ES-I3 (cell line): ENCODE measurements around the gene GPR149.
"Not testable (repeated sequence)": the region's sequence is repeated elsewhere in the genome, so short reads cannot be mapped to it uniquely, and the experiment has no call there.

Experiments used
- H3K36me3 ChIP-seq: 2 replicates; pipeline ENCODE4 v1.6.1; 2013; ENCODE audit warnings: mild to moderate bottlenecking, low read length, control low read depth, moderate library complexity; ENCODE audit not compliant: insufficient read depth
- H3K4me1 ChIP-seq: 2 replicates; pipeline ENCODE4 v1.6.1; 2013; ENCODE audit warnings: mild to moderate bottlenecking, control low read depth, low read length; ENCODE audit not compliant: insufficient read depth
- H3K9ac ChIP-seq: 2 replicates; pipeline ENCODE4 v1.6.1; 2013; ENCODE audit warnings: low read depth, mild to moderate bottlenecking, low read length, moderate library complexity
- H3K9me3 ChIP-seq: 2 replicates; pipeline ENCODE4 v1.6.1; 2013; ENCODE audit warnings: mild to moderate bottlenecking, low read length, moderate library complexity; ENCODE audit not compliant: control insufficient read depth, insufficient read depth

Gene GPR149, protein sequence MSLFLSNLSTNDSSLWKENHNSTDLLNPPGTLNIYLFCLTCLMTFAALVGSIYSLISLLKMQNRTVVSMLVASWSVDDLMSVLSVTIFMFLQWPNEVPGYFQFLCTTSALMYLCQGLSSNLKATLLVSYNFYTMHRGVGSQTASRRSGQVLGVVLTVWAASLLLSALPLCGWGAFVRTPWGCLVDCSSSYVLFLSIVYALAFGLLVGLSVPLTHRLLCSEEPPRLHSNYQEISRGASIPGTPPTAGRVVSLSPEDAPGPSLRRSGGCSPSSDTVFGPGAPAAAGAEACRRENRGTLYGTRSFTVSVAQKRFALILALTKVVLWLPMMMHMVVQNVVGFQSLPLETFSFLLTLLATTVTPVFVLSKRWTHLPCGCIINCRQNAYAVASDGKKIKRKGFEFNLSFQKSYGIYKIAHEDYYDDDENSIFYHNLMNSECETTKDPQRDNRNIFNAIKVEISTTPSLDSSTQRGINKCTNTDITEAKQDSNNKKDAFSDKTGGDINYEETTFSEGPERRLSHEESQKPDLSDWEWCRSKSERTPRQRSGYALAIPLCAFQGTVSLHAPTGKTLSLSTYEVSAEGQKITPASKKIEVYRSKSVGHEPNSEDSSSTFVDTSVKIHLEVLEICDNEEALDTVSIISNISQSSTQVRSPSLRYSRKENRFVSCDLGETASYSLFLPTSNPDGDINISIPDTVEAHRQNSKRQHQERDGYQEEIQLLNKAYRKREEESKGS

DNA sequence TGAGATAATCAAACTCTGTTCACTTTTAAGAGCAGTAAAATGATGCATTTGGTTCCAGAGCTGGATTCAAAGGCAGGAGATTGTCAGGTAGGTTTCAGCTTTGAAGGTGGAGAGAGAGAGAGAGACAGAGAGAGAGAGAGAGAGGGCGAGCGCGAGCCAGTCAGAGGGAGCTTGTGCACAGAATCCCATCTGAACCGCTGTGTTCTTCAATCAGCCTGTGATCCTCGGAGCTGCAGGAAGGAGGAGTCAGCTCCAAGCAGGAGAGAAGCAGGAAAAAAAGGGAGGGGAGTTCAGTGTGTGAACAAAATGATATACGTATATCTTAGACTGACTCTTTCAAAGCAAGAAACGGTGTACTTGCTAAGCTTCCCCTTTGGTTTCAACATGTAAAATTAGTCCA, at the start of gene GPR149:
Gene GPR149 (minus strand): TSS at position 177 of the 400 bp plus-strand sequence. CDS start 575 bp downstream, outside the sequence.
- Histone ChIP-seq H3K9ac (peak within 1 kb of the TSS; percentile 62; the same call in 1 of the 2 replicates), H3K36me3 (no peaks in the 10 kb centered on the region), H3K4me1 (no peaks in the 10 kb centered on the region), H3K9me3 (no peaks in the 10 kb centered on the region)

DNA sequence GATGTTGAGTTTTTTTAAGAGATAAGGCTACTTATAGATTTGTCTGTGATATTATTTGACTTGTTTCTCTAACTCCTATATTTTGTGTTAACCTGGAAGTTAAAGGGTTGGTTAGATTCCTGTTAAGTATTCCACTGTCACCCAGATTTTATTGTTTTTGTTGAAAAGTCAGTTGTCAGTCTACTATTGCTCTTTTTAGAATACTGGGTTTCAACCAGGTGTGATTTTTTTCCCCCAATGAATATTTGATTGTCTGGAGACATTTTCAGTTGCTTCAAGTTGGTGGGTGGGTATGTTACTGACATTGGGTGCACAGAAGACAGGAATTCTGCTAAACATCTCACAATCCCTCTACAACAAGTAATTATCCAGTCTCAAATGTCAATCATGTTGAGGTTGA, 43.8 kb upstream of the GPR149 start:
- no peaks in the 10 kb centered on the region for H3K4me1 ChIP-seq
- peaks cover 5% of the 10 kb centered on the region; the same call in 1 of the 2 replicates for H3K9me3 ChIP-seq
- H3K36me3 ChIP-seq = no peaks in the 10 kb centered on the region
- H3K9ac ChIP-seq = no peak overlapping the region

DNA sequence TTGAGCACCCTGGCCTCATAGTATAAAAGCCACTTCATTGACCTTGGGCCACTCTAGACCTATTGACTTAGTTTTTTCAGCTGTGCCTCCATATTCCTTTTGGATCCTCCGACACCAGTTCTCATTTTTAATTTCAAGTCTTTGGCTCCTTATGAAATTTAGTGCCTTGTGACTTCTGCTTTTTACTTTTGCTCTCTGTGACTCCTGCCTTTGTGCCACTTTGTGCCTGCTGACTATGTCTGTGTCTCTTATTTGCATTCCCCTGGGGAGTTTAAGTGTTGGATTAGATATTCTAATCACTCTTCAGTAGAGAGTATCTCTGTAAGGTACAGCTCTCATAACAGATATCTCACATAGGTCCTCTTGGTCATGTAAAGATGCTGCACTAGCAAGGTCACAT, 39.6 kb upstream of the GPR149 start:
- Histone ChIP-seq H3K36me3 (no peaks in the 10 kb centered on the region), H3K9ac (no peak overlapping the region), H3K4me1 (no peaks in the 10 kb centered on the region), H3K9me3 (peaks cover 5% of the 10 kb centered on the region; the same call in 1 of the 2 replicates)

DNA sequence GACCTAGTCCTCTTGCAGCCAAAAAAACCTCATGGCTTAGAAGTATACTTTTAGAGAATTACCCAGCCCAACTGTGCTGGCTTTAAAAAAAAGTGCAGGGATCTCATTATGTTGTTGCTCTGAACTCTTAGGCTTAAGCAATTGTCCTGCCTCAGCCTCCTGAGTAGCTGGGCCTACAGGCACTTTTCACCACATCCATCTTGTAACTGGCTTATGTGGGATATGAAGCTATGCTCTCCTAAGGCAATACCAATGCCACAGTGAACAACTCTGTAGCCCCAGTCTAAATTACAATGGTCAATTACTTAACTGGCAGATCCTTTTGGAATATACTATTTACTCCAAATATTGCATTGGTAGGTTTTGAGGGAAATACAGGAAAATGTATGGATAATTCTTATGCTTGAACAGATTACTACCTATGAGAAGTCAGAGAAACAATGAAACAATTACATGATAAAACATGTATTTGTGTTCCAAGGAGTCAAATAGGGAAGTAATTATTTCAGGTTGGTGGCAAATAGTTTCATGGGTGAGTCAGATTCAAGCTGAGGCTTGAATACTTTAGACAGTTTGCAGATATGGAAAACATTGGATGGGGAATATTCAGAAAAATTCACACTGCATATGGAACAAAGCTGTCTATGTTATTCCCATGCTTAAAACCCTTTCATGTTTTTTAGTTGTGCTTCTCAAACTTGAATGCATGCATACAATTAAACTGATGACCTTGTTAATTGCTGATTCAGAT, 34.6 kb upstream of the GPR149 start:
- H3K4me1 ChIP-seq = no peaks in the 10 kb centered on the region
- no peak overlapping the region for H3K9ac ChIP-seq
- no peaks in the 10 kb centered on the region for H3K9me3 ChIP-seq

DNA sequence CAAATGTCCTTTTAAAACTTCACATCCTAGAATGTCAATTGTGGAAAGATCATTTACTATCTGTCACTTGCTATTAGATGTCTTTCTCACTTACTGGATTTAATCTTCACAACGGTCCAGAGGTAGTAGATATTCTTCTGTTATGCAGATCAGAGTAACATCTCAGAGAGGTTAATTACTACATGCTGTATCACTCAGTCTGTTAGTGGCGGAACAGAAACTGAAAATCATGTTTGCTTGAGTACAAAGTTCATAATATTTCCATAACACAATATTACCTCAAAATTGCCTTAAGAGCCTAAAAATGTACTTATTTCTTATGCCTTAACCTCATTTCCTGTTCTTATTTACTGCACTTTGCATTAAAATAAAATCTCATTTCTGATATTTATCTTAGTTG, 28.6 kb upstream of the GPR149 start:
- Histone ChIP-seq H3K4me1 (no peaks in the 10 kb centered on the region), H3K36me3 (no peaks in the 10 kb centered on the region), H3K9ac (no peak overlapping the region), H3K9me3 (no peaks in the 10 kb centered on the region)

More for the DNA sequence above, 34.6 kb upstream of the GPR149 start:
- H3K36me3 ChIP-seq = no peaks in the 10 kb centered on the region

DNA sequence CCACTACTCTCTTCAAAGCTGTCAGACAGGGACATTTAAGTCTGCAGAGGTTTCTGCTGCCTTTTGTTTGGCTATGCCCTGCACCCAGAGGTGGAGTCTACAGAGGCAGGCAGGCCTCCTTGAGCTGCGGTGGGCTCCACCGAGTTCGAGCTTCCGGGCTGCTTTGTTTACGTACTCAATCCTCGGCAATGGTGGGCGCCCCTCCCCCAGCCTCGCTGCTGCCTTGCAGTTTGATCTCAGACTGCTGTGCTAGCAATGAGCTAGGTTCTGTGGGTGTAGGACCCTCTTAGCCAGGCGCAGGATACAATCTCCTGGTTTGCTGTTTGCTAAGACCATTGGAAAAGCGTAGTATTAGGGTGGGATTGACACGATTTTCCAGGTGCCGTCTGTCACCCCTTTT, 9.1 kb upstream of the GPR149 start:
- not testable (repeated sequence) for H3K4me1 ChIP-seq

DNA sequence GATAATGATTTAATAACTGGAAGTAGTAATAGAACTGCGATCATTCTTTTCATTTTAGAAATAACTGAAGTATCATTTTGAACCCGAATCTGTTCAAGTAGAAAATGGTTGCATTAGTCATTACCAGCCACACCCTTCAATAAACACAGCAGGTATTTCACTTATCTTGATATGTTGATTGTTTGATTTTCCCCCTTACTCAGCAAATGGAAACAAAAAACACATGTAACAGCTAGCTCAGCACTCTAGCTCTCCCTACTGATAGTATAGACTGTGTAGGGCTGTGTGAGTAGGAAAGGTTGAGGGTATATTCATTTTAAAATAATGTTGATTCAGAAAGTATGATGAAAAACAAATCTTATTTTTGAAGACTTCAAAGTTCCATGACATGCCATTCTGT, 1.1 kb upstream of the GPR149 start:
- no peaks in the 10 kb centered on the region for H3K4me1 ChIP-seq
- H3K9me3 ChIP-seq = no peaks in the 10 kb centered on the region
- no peak overlapping the region for H3K9ac ChIP-seq
- no peaks in the 10 kb centered on the region for H3K36me3 ChIP-seq

More for the DNA sequence above, 9.1 kb upstream of the GPR149 start:
- not testable (repeated sequence) for H3K9me3 ChIP-seq, H3K9ac ChIP-seq, H3K36me3 ChIP-seq

DNA sequence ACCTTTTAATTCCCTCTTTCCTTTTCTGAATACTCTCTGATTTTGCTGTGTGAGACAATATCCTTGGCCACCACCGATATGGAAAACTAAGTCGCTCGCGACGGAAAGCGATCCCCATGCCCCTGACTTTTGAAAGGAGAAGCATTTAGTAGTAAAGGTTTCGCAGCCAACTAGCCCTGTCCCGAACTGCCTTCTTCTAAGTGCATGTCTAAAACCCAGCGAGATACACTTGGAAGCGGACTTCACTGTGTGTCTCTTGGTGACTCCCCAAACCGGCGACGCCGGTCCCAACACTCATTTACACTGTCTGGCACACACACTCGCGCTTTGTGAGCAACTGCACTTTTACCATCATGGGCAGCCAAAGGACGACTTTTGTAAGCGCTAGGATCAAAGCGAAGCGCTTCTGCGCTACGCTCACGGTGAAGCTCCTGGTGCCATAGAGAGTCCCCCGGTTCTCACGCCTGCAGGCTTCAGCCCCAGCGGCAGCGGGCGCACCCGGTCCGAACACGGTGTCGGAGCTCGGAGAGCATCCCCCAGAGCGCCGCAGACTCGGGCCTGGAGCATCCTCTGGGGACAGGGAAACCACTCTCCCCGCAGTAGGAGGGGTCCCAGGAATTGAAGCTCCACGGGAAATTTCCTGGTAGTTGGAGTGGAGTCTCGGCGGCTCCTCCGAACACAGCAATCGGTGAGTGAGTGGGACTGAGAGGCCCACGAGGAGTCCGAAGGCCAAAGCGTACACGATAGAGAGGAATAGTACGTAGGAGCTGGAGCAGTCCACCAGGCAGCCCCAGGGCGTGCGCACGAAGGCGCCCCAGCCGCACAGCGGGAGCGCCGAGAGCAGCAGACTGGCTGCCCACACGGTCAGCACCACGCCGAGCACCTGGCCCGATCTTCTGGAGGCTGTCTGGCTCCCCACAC, 1.4 kb downstream of the GPR149 start:
- Histone ChIP-seq H3K4me1 (no peaks in the 10 kb centered on the region), H3K36me3 (no peaks in the 10 kb centered on the region), H3K9ac (peak overlapping the region; percentile 62; the same call in 1 of the 2 replicates), H3K9me3 (no peaks in the 10 kb centered on the region)

DNA sequence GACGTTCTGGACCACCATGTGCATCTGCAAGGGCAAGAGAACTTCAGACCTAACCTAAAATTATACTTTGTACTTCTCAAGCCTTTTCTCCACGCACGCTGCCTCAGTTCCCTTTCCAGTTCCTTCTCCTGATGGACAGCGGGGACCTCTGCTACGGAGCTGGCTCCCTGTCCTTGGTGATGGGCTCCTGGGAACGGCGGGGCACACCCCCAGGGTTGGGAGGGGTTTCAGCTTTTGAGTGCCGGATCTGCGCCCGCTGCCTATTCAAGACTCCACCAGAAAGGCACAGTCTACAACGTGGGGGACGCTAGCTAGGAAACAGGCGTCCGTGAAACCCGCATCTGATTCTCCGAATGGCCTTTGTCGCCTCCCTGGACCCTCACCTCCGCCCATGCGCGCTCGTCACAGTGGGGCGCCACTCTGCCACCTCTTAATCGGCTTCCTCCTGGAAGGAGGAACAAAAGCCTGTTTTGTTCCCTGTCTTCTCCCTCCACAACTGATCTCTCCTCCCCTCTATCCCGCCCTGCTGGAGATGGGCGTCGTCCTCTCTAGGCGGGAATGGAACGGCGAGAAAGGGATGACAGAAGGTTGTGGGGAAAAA, 2.2 kb downstream of the GPR149 start:
- Histone ChIP-seq H3K9me3 (no peaks in the 10 kb centered on the region), H3K36me3 (no peaks in the 10 kb centered on the region), H3K4me1 (no peaks in the 10 kb centered on the region), H3K9ac (peak overlapping the region; percentile 62; the same call in 1 of the 2 replicates)

DNA sequence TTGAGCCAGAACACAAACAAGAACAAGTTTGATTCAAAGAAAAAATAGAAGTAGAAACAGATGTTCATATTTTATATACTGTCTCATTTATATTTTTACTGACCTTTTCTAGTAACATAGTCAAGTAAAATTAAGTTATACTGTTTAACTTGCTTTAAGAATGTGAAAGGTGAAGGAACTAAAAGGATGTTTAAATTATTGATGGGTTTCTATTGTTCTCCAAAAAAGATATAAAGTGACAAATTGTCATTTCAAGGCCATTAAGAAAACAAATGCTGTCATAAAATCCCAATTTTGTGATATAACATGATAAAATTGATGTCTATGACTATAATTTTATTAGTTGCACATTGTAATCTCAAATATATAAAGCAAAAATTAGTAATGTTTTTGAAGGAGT, 7.3 kb downstream of the GPR149 start:
- Histone ChIP-seq H3K36me3 (no peaks in the 10 kb centered on the region), H3K9me3 (no peaks in the 10 kb centered on the region), H3K4me1 (no peaks in the 10 kb centered on the region), H3K9ac (no peak overlapping the region)

DNA sequence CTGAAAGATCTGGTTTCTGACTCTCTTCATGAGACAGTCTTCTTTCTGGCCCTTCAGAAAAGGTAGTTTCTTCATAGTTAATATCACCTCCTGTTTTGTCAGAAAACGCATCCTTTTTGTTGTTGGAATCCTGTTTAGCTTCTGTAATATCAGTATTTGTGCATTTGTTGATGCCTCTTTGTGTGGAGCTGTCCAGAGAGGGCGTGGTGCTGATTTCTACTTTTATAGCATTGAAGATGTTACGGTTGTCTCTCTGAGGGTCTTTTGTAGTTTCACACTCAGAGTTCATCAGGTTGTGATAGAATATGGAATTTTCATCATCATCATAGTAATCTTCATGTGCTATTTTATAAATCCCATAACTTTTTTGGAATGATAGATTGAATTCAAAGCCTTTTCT, 8.9 kb downstream of the GPR149 start:
- Histone ChIP-seq H3K36me3 (no peaks in the 10 kb centered on the region), H3K4me1 (no peaks in the 10 kb centered on the region), H3K9me3 (no peaks in the 10 kb centered on the region), H3K9ac (no peak overlapping the region)

DNA sequence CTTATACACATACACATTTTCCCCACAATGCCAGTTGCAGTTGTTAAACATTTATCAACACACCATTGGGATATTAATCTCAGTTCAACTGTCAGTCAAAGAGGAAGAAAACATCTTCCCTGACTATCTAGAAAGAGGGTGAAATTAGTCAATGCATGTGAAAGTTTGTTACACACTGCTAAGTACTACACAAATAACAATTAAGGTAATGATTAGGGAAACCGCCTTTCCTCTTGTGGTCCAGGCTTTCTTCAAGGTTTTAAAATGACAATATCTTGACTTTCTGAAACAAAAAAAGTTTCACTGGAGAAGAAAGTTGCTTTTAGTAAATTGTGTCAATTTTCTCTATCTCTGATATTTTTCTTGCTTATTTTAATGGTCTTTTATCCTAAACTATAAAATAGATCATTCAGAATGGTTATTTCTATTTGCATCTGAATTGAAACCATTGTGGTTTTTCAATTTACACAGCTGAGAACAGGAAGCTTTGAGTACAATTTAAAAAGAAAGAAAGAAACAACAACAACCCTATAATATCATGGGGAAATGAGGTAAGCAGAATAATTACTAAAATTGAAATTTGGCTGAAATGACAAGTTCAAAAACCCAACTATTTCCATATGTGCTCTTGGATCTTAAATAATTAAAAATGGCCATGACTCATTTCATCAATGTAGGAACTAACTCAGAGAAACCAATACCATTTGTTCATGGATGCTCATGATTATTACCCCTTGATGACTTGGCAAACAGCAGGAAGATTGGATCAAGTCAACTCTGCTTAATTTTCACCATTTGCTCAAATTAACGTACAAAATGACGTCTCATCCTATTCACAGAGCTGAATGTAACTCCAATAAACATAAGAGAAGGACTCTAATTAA, 31.7 kb downstream of the GPR149 start:
- no peak overlapping the region for H3K9ac ChIP-seq
- no peaks in the 10 kb centered on the region for H3K36me3 ChIP-seq
- peaks cover 6% of the 10 kb centered on the region; the same call in 1 of the 2 replicates for H3K4me1 ChIP-seq
- no peaks in the 10 kb centered on the region for H3K9me3 ChIP-seq
